H1 (cell line): ENCODE results near the gene TRAPPC5. TPM values are rescaled to one million over a fixed set of nuclear protein-coding genes. Genes with fewer than 3 reads are reported as not detected.

Experiments used
- CBX5 ChIP-seq: fragments of 300-800, 300-1000 bp; sonication (generic); IDR thresholded peaks from 2 replicates; pipeline ENCODE4 v1.7.1; 2016; ENCODE audit warnings: antibody characterized with exemption, low read length, low read depth
- HDAC2 ChIP-seq, 2 experiments: fragments of 300-600 bp in 1 of 2; sonication (generic) in 1 of 2; IDR thresholded peaks; 2 replicates each; pipeline ENCODE4 v1.6.1; 2011 to 2012; ENCODE audit warnings: low read depth in 2 of 2, low read length in 2 of 2, mild to moderate bottlenecking in 2 of 2, moderate library complexity in 2 of 2, borderline replicate concordance in 1 of 2, inconsistent platforms in 1 of 2
- KDM1A ChIP-seq: fragments of 200-600, 300-600 bp; sonication (generic); IDR thresholded peaks from 2 replicates; pipeline ENCODE4 v1.7.1; 2016; ENCODE audit warnings: mild to moderate bottlenecking, low read length, borderline replicate concordance
- NANOG ChIP-seq: IDR thresholded peaks from 2 replicates; pipeline ENCODE4 v1.6.1; 2011; ENCODE audit warnings: low read length, low read depth, mild to moderate bottlenecking, inconsistent platforms; ENCODE audit not compliant: insufficient read depth, poor library complexity, severe bottlenecking
- polyA plus RNA-seq, 7 experiments: library from polyadenylated mRNA; depleted of rRNA in 3 of 7; stranded (reverse) in 5 of 7; unstranded in 2 of 7; fragments of >200 nt in 5 of 7; fragments of 200-250 nt in 2 of 7; gene quantifications; 1 replicate in 5 of 7; 2 replicates in 1 of 7; 4 replicates in 1 of 7; pipeline versions ENCODE4 v1.2.1 to v1.2.3, GENCODE V29; 2011 to 2013; ENCODE audit warnings: missing spikeins in 2 of 7, mixed read lengths in 2 of 7
- total RNA-seq: library from RNA; stranded (reverse); fragmentation: NEBNext Ultra II Directional; extraction: Animal tissue kit (Norgen Biotek cat#: 25700); gene quantifications from 2 replicates; pipeline ENCODE4 v1.2.1, GENCODE V29; 2021

The TRAPPC5 gene
- total and polyA plus RNA-seq, 2 of the 8 experiments (the other 6 are each of a cell fraction or from before 2014, with no cell fraction given) = 109 to 120 TPM

GRCh38 chr19:7716762-7717161, 36.1 kb downstream of the TRAPPC5 start (continued):
- no peak for TF ChIP-seq HDAC2 (IDR thresholded peaks at IDR 0.05; ENCODE audit: borderline replicate concordance in 1 of 2, low read depth in 2 of 2, low read length in 2 of 2)
- TF ChIP-seq KDM1A = no peak
- no peak for TF ChIP-seq NANOG
- no peak for TF ChIP-seq CBX5
